ENCODE measurements around the gene MYO1D. TPM values are rescaled to one million over a fixed set of nuclear protein-coding genes. Genes with fewer than 3 reads are reported as not detected.
"Not testable (repeated sequence)": the region's sequence is repeated elsewhere in the genome, so short reads cannot be mapped to it uniquely, and the experiment has no call there.

Gene MYO1D
- total RNA-seq, 2 experiments from 2014 or later = 2.2 to 2.3 TPM

DNA sequence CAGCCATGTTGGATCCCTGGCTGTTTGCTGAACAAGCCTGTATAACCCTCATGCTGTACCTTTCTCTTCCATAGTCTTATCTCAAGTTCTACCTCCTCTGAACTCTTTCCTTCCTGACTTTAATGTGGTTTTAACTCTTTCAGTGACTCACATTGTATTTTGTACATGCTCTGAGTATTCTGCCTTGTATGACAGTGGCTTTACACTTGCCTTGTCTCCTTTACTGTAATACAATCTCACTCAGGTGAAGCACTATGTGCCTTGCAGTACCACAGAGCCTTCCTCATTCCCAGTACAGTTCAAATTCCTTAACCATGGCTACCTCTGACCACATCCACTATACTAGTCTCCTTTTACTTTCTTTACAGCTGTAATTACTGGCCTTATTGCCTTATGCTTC is 418.6 kb downstream of the MYO1D start:
- no peaks in the 10 kb centered on the region for H3K9me3 Mint-ChIP-seq (ENCODE audit: insufficient read depth)
- ATAC-seq (peak; percentile 60), DNase-seq (no peak)
- peaks cover 29% of the 10 kb centered on the region for H3K4me1 Mint-ChIP-seq (ENCODE audit: low read depth)
- H3K36me3 Mint-ChIP-seq (ENCODE audit: low read depth) = peaks cover 72% of the 10 kb centered on the region
- H3K27ac Mint-ChIP-seq = peak overlapping the region; percentile 3
- POLR2A ChIA-PET = no interaction called here
- H3K4me3 Mint-ChIP-seq = no peak overlapping the region
- CTCF ChIA-PET = interaction anchor here (1.1 to 1.5 kb wide), 3 partner anchors 11 to 158 kb away, joined by 3 read pairs; no protein-coding TSS in a partner anchor
- no peaks in the 10 kb centered on the region for H3K27me3 Mint-ChIP-seq (ENCODE audit: low read depth)

DNA sequence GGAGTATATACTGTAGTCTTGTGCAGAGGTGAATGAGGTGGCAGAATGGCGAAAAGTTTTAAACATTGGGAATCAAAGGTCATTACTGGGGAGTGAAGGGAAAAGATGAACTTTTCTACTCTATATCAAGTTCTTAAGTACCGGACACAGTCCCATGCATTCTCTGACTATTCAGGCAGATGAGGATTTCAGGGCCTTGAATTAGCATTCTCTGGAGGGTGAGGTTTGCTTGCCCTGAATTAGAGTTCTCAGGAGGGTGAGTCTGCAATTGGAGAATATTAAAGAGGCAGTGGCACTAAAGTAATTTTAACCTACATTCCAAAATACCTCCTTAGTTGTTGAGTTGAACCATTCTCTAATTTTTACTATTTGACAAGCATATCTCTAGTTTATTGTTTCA is 423.6 kb downstream of the MYO1D start:
- H3K36me3 Mint-ChIP-seq (ENCODE audit: low read depth) = peaks cover 79% of the 10 kb centered on the region
- ATAC-seq (no peak), DNase-seq (no peak)
- ChIA-PET CTCF (interaction anchor here (1.1 to 3.0 kb wide), 2 partner anchors 9 kb away, joined by 6 to 17 read pairs; partner anchors contain the start of gene PSMD11), POLR2A (no interaction called here)
- H3K27ac Mint-ChIP-seq = no peak overlapping the region
- H3K27me3 Mint-ChIP-seq (ENCODE audit: low read depth) = no peaks in the 10 kb centered on the region
- no peak overlapping the region for H3K4me3 Mint-ChIP-seq
- H3K9me3 Mint-ChIP-seq (ENCODE audit: insufficient read depth) = no peaks in the 10 kb centered on the region
- peaks cover 18% of the 10 kb centered on the region for H3K4me1 Mint-ChIP-seq (ENCODE audit: low read depth)

DNA sequence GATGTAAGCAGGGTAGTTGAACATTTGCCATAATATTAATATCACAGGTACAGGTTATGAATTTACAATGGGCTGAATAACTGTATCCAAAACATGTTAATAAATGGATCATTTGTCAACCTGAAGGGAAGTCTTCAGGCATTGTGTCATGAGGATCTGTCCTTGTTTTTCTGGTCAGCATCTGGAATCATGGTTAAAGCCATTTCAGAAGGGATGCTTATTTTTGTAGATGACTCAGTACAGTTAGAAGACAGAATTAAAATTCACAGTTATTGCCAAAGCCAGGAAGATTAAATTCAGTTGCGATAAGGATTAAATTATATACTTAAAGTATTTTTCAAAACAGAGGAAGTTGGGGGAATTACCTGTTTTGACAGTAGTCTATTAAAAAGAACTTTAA is 424.6 kb downstream of the MYO1D start:
- peaks cover 74% of the 10 kb centered on the region for H3K36me3 Mint-ChIP-seq (ENCODE audit: low read depth)
- no peaks in the 10 kb centered on the region for H3K27me3 Mint-ChIP-seq (ENCODE audit: low read depth)
- no peak for DNase-seq
- H3K4me1 Mint-ChIP-seq (ENCODE audit: low read depth) = peaks cover 11% of the 10 kb centered on the region
- H3K9me3 Mint-ChIP-seq (ENCODE audit: insufficient read depth) = no peaks in the 10 kb centered on the region
- H3K4me3 Mint-ChIP-seq = no peak overlapping the region
- POLR2A ChIA-PET = no interaction called here
- H3K27ac Mint-ChIP-seq = no peak overlapping the region
- ATAC-seq = no peak
- CTCF ChIA-PET = interaction anchor here (3.0 kb wide), 1 partner anchor 10 kb away, joined by 17 read pairs; no protein-coding TSS in a partner anchor

DNA sequence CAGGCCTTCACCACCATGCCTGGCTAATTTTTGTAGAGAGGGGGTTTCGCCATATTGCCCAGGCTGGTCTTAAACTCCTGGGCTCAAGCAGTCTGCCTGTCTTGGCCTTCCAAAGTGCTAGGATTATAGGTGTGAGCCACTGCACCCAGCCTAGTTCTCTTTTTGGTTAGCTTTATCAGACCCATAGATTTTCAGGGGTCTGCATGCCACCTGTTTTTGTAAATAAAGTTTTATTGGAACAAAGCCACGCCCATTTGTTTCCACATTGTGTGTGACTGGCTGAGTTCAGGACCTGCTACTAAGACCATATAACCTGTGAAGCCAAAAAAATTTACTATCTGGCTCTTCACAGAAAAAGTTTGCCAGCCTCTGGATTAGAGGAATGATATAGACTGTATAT is 425.0 kb downstream of the MYO1D start:
- peaks cover 74% of the 10 kb centered on the region for H3K36me3 Mint-ChIP-seq (ENCODE audit: low read depth)

DNA sequence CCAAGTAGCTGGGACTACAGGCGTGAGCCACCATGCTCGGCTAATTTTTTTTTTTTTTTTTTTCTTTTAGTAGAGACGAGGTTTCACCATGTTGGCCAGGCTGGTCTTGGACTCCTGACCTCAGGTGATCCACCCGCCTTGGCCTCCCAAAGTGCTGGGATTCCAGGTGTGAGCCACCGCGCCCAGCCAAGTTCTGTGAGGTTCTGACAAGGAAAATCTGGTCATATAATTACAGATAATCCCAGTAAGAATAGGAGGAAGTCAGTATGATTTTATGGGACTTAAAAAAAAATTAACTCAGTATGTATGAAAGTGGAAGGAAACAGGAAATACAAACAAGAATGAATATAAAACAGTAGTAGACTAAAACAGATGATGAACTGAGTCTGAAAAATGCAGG is 426.5 kb downstream of the MYO1D start:
- POLR2A ChIA-PET; H3K27ac Mint-ChIP-seq; H3K9me3 Mint-ChIP-seq (ENCODE audit: insufficient read depth); DNase-seq; ATAC-seq; H3K4me3 Mint-ChIP-seq; H3K27me3 Mint-ChIP-seq (ENCODE audit: low read depth): not testable (repeated sequence)
- Mint-ChIP-seq H3K4me1 (ENCODE audit: low read depth) (peaks cover 26% of the 10 kb centered on the region), H3K36me3 (ENCODE audit: low read depth) (peaks cover 75% of the 10 kb centered on the region)
- CTCF ChIA-PET = interaction anchor here (1.9 kb wide), 1 partner anchor 12 kb away, joined by 7 read pairs; no protein-coding TSS in a partner anchor

More for the DNA sequence above, 425.0 kb downstream of the MYO1D start:
- Mint-ChIP-seq H3K4me1 (ENCODE audit: low read depth) (peaks cover 13% of the 10 kb centered on the region), H3K27ac (no peak overlapping the region), H3K9me3 (ENCODE audit: insufficient read depth) (no peaks in the 10 kb centered on the region), H3K27me3 (ENCODE audit: low read depth) (no peaks in the 10 kb centered on the region), H3K4me3 (no peak overlapping the region)
- CTCF ChIA-PET = interaction anchor here (1.9 kb wide), 1 partner anchor 10 kb away, joined by 7 read pairs; no protein-coding TSS in a partner anchor
- no peak for DNase-seq
- no peak for ATAC-seq
- POLR2A ChIA-PET = no interaction called here

DNA sequence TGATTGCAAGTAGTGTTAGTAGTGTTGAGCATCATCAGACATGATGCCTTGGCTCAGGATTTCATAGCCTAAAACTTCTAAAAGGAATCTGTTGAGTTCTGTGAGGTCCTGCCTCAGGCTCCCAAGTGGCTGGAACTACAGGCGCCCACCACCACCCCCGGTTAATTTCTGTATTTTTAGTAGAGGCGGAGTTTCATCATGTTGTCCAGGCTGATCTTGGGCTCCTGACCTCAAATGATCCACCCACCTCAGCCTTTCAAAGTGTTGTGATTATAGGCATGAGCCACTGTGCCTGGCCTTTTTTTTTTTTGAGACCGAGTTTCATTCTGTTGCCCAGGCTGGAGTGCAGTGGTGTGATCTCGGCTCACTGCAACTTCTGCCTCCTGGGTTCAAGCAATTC is 427.0 kb downstream of the MYO1D start:
- Mint-ChIP-seq H3K4me3 (no peak overlapping the region), H3K4me1 (ENCODE audit: low read depth) (peaks cover 27% of the 10 kb centered on the region), H3K27me3 (ENCODE audit: low read depth) (no peaks in the 10 kb centered on the region), H3K9me3 (ENCODE audit: insufficient read depth) (no peaks in the 10 kb centered on the region), H3K27ac (no peak overlapping the region), H3K36me3 (ENCODE audit: low read depth) (peaks cover 72% of the 10 kb centered on the region)
- ATAC-seq = no peak
- ChIA-PET CTCF (interaction anchor here (1.9 kb wide), 1 partner anchor 12 kb away, joined by 7 read pairs; no protein-coding TSS in a partner anchor), POLR2A (no interaction called here)
- no peak for DNase-seq

DNA sequence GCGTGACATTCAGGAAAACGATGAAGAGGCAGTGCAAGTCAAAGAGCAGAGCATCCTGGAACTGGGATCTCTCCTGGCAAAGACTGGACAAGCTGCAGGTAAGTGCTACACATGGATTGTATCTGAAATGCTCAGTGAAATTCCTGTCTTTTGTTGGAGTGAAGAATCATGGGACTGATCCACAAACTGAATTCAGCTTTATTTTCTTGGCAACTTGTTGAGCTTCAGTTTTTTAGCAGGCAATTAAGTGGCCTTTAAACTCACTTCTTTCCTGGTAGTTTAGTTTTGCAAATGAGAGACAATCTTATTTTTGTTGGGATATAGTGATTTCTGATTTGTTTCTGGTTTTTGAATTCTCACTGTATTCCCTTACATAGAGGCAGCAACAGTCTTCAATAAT is 430.0 kb downstream of the MYO1D start:
- no peaks in the 10 kb centered on the region for H3K9me3 Mint-ChIP-seq (ENCODE audit: insufficient read depth)
- peaks cover 36% of the 10 kb centered on the region for H3K4me1 Mint-ChIP-seq (ENCODE audit: low read depth)
- ATAC-seq (no peak), DNase-seq (no peak)
- POLR2A ChIA-PET = no interaction called here
- H3K27me3 Mint-ChIP-seq (ENCODE audit: low read depth) = peaks cover 9% of the 10 kb centered on the region
- H3K36me3 Mint-ChIP-seq (ENCODE audit: low read depth) = peaks cover 46% of the 10 kb centered on the region
- CTCF ChIA-PET = interaction anchor here (7.0 kb wide), 1 partner anchor 16 kb away, joined by 102 read pairs; no protein-coding TSS in a partner anchor
- H3K27ac Mint-ChIP-seq = no peak overlapping the region
- no peak overlapping the region for H3K4me3 Mint-ChIP-seq

DNA sequence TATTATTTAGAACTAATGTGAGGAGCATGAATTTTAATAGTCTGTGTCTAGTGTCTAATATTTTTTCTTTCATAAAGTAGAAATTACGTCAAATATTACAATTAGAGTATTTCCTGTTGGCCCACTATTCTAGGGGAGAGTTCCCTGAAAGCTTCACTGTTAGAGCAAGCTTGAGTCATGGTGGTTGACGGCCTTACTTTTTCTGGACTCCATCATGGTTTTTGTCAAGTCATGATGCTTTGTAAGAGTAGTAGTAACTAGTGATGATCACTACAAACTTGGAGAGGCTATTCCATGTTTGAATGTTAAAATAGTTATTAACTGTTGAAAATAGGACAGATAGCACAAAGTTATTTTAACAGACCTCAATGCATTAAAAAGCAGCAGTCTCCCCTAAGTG is 431.0 kb downstream of the MYO1D start:
- Mint-ChIP-seq H3K27ac (peak overlapping the region; percentile 73), H3K4me1 (ENCODE audit: low read depth) (peaks cover 37% of the 10 kb centered on the region), H3K9me3 (ENCODE audit: insufficient read depth) (no peaks in the 10 kb centered on the region), H3K27me3 (ENCODE audit: low read depth) (peaks cover 16% of the 10 kb centered on the region), H3K36me3 (ENCODE audit: low read depth) (peaks cover 38% of the 10 kb centered on the region), H3K4me3 (peak overlapping the region; percentile 82)
- CTCF ChIA-PET = interaction anchor here (1.4 to 7.0 kb wide), 2 partner anchors 17 to 213 kb away, joined by 3 to 102 read pairs; no protein-coding TSS in a partner anchor
- POLR2A ChIA-PET = interaction anchor here (0.6 kb wide), 2 partner anchors 78 to 116 kb away, joined by 3 read pairs; no protein-coding TSS in a partner anchor
- ATAC-seq = no peak
- no peak for DNase-seq

DNA sequence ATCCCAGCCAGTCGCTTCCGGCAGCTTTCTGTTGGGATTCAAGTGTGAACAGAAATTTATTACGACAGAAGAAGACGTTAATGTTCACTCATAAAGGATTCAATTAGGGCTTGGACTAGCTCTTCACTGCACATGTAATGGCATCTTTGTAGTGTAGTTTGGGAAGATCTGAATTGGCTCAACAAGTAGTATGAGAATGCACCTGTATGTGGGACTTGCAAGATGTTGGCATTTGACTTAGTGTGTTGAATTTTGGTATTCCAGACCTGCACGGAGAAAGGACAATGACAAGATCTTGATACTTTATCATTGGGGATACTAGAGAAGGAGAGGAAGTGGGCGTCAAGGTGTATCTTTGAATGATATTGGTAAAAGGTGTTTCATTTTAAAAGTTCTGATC is 431.4 kb downstream of the MYO1D start:
- ChIA-PET CTCF (interaction anchor here (1.4 to 7.0 kb wide), 3 partner anchors 17 to 214 kb away, joined by 3 to 102 read pairs (median 13); no protein-coding TSS in a partner anchor), POLR2A (interaction anchor here (0.6 to 1.5 kb wide), 5 partner anchors 16 to 79 kb away, joined by 3 to 4 read pairs (median 4); partner anchors contain the start of gene CDK5R1)
- peak overlapping the region; percentile 82 for H3K4me3 Mint-ChIP-seq
- peaks cover 34% of the 10 kb centered on the region for H3K36me3 Mint-ChIP-seq (ENCODE audit: low read depth)
- peak overlapping the region; percentile 73 for H3K27ac Mint-ChIP-seq
- no peak for DNase-seq
- peaks cover 17% of the 10 kb centered on the region for H3K27me3 Mint-ChIP-seq (ENCODE audit: low read depth)
- peaks cover 40% of the 10 kb centered on the region for H3K4me1 Mint-ChIP-seq (ENCODE audit: low read depth)
- no peaks in the 10 kb centered on the region for H3K9me3 Mint-ChIP-seq (ENCODE audit: insufficient read depth)
- no peak for ATAC-seq

DNA sequence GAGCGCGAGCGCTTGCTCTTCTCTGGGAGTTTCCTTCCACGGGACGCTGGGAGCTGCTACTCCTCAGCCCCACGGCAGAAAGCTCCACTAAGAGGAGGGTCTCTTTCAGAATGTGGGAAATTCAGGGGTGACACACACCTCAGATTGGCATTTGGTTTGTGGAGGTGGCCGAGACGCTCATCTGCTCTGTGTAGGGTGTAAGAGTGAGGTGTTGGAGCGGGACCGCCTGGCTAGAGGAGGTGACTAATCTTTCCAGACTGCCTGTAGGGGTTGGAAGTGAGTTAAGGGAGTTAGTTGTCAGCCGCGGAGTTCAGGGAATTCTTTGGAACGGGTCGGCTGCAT is 431.9 kb downstream of the MYO1D start:
- ChIA-PET CTCF (interaction anchor here (0.9 to 7.0 kb wide), 13 partner anchors 13 to 432 kb away, joined by 3 to 102 read pairs (median 5); partner anchors contain the start of gene MYO1D), POLR2A (interaction anchor here (0.6 to 1.5 kb wide), 6 partner anchors 16 to 61 kb away, joined by 3 to 4 read pairs (median 4); partner anchors contain the start of gene CDK5R1)
- Mint-ChIP-seq H3K36me3 (ENCODE audit: low read depth) (peaks cover 32% of the 10 kb centered on the region), H3K27ac (peak overlapping the region; percentile 73), H3K4me1 (ENCODE audit: low read depth) (peaks cover 40% of the 10 kb centered on the region), H3K27me3 (ENCODE audit: low read depth) (peaks cover 17% of the 10 kb centered on the region), H3K9me3 (ENCODE audit: insufficient read depth) (no peaks in the 10 kb centered on the region), H3K4me3 (peak overlapping the region; percentile 82)
- ATAC-seq (peak; percentile 11), DNase-seq (peak; percentile 37)

DNA sequence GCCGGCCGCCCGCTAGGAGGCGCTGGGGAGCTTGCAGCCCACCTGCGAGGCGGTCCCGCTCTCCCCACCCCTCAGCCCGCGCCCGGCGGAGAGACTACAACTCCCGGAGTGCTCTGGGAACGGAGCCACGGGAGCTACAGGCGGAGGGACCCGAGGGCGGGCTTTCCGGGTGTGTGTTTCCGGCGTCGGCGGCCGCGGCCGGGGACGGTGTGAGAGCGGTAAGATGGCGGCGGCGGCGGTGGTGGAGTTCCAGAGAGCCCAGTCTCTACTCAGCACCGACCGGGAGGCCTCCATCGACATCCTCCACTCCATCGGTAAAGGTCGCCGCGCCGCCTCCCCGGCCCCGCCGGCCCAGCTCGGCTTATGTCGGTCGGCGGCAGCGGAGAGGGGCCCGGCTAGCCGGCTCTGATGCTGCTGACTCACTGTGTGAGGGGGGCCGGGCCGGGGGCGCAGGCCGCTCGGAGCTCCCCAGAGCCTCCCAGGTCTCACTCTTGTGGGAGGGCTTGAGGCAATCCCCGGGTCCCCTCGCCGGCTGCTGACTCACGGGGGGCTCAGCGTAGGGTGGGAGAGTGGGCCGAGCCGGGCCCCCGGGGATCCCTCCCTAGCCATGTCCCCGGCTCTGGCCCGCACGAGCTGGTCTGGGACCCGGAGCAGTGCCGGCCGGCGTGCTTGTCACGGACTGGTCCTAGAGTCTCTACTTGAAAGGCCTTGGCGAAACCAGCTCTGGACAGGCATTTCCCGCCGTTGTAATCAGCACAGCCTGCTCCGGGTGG is 432.4 kb downstream of the MYO1D start, which contains the start of gene PSMD11:
Gene PSMD11 (plus strand): TSS at position 210 of the 773 bp plus-strand sequence. CDS start 14 bp downstream, at position 224.
- ATAC-seq (peak; percentile 98), DNase-seq (peak; percentile 99)
- ChIA-PET CTCF (interaction anchor here (0.6 to 7.0 kb wide), 59 partner anchors 8 to 468 kb away, joined by 3 to 102 read pairs (median 4); partner anchors contain the start of genes CDK5R1 and MYO1D), POLR2A (interaction anchor here (0.6 to 1.5 kb wide), 8 partner anchors 17 to 79 kb away, joined by 3 to 5 read pairs (median 4); partner anchors contain the start of gene CDK5R1)
- Mint-ChIP-seq H3K4me3 (peak within 1 kb of the TSS; percentile 82), H3K9me3 (ENCODE audit: insufficient read depth) (no peaks in the 10 kb centered on the region), H3K4me1 (ENCODE audit: low read depth) (peaks cover 38% of the 10 kb centered on the region), H3K27me3 (ENCODE audit: low read depth) (peaks cover 17% of the 10 kb centered on the region), H3K36me3 (ENCODE audit: low read depth) (peaks cover 27% of the 10 kb centered on the region), H3K27ac (peak within 1 kb of the TSS; percentile 77)

Data from activated CD8-positive, alpha-beta T cell treated with anti-CD3 and anti-CD28 coated beads, Interleukin-2, amount 10 ng/mL, durations not matched to agents 7 days and 5 days (primary cell).